ENCODE data around the gene NOA1.

DNA sequence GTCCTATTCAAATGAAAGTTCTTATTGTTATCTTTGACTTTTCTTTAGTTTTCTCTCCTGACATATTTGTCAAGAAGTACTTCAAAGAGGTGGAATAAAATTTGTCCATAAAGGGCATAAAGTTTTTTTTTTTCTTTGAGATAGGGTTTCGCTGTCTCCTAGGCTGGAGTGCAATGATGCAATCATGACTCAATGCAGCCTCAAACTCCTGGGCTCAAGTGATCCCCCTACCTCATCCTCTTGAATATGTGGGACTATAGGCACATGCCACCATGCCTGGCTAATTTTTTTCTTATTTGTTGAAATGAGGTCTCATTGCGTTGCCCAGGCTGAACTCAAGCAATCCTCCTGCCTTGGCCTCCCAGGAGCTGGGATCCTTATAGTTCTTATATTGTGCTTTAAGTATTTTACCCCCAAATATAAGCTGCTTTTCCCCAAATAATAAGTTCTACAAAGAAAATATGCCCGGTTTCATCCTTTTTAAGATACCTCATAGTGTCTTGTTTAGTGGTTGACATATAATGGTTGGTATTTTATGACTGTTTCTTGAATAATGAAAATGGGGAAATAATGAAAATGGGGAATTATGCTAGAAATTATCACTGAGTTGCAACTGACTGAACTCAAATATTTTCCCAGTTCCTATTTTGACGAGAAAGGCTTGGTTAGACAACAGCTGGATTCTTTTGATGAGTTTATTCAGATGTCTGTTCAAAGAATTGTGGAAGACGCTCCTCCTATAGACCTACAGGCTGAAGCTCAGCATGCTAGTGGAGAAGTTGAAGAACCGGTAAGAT is 12.9 kb upstream of the NOA1 start:
- no peak for TF ChIP-seq POLR2A (IDR thresholded peaks at IDR 0.05)
- no peak for TF ChIP-seq CTCF (IDR thresholded peaks at IDR 0.05)
